Placental pericyte (primary cell): ENCODE measurements around the gene WRAP73. TPM values are rescaled to one million over a fixed set of nuclear protein-coding genes. Genes with fewer than 3 reads are reported as not detected.

Experiments used
- total RNA-seq: library from RNA; depleted of rRNA; stranded (reverse); fragments of >200 nt; gene quantifications from 2 replicates; pipeline ENCODE4 v1.2.3, GENCODE V29; 2012

Gene WRAP73
- 10.1 and 16.9 TPM in 2 replicates for total RNA-seq

GRCh38 chr1:3649342-3650247 is at the start of gene WRAP73:
WRAP73 (minus strand) TSS chr1:3650103; CDS start chr1:3649999, 104 bp downstream.

GRCh38 chr1:3651930-3652547 is 2.1 kb upstream of the WRAP73 start, which contains the start of gene TP73:
TP73 (plus strand) TSS chr1:3652516; CDS start chr1:3682366, 29,850 bp downstream.

GRCh38 chr1:3624200-3625136 is 25.4 kb downstream of the WRAP73 start, which contains the start of gene TPRG1L:
TPRG1L (plus strand) TSS chr1:3625015; CDS start chr1:3625073, 58 bp downstream.

GRCh38 chr1:3611170-3612019 is 38.5 kb downstream of the WRAP73 start, which contains the start of gene MEGF6:
MEGF6 (minus strand) TSS chr1:3611508; CDS start chr1:3611268, 240 bp downstream.

Other genes with a start within 250 kb of the WRAP73 start
- gene ARHGEF16, start 195.4 kb downstream of the WRAP73 start, total RNA-seq, result 0.44 and 0.57 TPM in 2 replicates
- gene MEGF6, start 38.6 kb downstream of the WRAP73 start, total RNA-seq, result 1.1 and 2.4 TPM in 2 replicates
- 17.9 and 34.6 TPM in 2 replicates for gene TPRG1L, start 25.1 kb downstream of the WRAP73 start, total RNA-seq
- gene TP73, start 2.4 kb upstream of the WRAP73 start, total RNA-seq, result not detected in 2 replicates
- not detected in 2 replicates for gene CCDC27, start 102.3 kb upstream of the WRAP73 start, total RNA-seq
- gene SMIM1, start 122.6 kb upstream of the WRAP73 start, total RNA-seq, result 1.1 and 2.6 TPM in 2 replicates
- gene LRRC47, start 146.4 kb upstream of the WRAP73 start, total RNA-seq, result 32.8 and 44.4 TPM in 2 replicates
- 31.3 and 35.4 TPM in 2 replicates for gene CEP104, start 207.1 kb upstream of the WRAP73 start, total RNA-seq
- gene DFFB, start 207.4 kb upstream of the WRAP73 start, total RNA-seq, result 5.7 and 12.0 TPM in 2 replicates